T-cell (primary cell): Measurements from ENCODE around the gene FHIT. TPM values are rescaled to one million over a fixed set of nuclear protein-coding genes. Genes with fewer than 3 reads are reported as not detected.

ENCODE experiments used
- ATAC-seq, 4 experiments: fragments of 200-7000 bp in 3 of 4; fragments of 150-1000 bp in 1 of 4; cut with Tn5 transposase; replicated peaks in 1 of 4; 1 replicate in 3 of 4; 2 replicates in 1 of 4; pipeline ENCODE4 v1.10.0; 2021; ENCODE audit warnings: moderate library complexity in 3 of 4, mild to moderate bottlenecking in 2 of 4, moderate number of reproducible peaks in 1 of 4
- CTCF ChIA-PET, 2 donors: fragments of 300-600 bp; sonication (Branson Sonifier 250); formaldehyde crosslinking; loops; one replicate each; lab custom pipeline; 2022; ENCODE audit warnings: antibody characterized with exemption in 2 of 2; lab: Charles Lee
- POLR2A ChIA-PET, 2 donors: fragments of 300-600 bp; sonication (Branson Sonifier 250); formaldehyde crosslinking; loops; one replicate each; lab custom pipeline; 2022; ENCODE audit warnings: antibody characterized with exemption in 2 of 2; lab: Charles Lee
- DNase-seq, 35 experiments: peaks; one replicate each; pipeline versions ENCODE4 v3.0.0 to v3.0.0-alpha.2; 2013 to 2023
- H3K27ac ChIP-seq: one replicate; pipeline ENCODE4 v1.5.1; 2013; ENCODE audit warnings: low read length
- H3K27me3 ChIP-seq, 2 experiments: replicated peaks in 1 of 2; 1 replicate in 1 of 2; 2 replicates in 1 of 2; pipeline versions ENCODE4 v1.6.1 to v1.7.0; 2013; ENCODE audit warnings: low read length in 1 of 2, mixed read lengths in 1 of 2; ENCODE audit not compliant: control insufficient read depth in 2 of 2, insufficient read depth in 2 of 2; ENCODE audit errors: extremely low read depth in 1 of 2
- H3K36me3 ChIP-seq, 2 donors: 1 replicate in 1 of 2; 2 replicates in 1 of 2; pipeline versions ENCODE4 v1.6.1 to v1.7.0; 2013; ENCODE audit warnings: low read length in 1 of 2; ENCODE audit not compliant: control insufficient read depth in 2 of 2, insufficient read depth in 1 of 2; ENCODE audit errors: extremely low read depth in 1 of 2
- H3K4me1 ChIP-seq, 2 experiments: 1 replicate in 1 of 2; 2 replicates in 1 of 2; pipeline versions ENCODE4 v1.6.1 to v1.7.0; 2013; ENCODE audit warnings: low read length in 2 of 2, mixed read lengths in 1 of 2; ENCODE audit not compliant: insufficient read depth in 2 of 2, control insufficient read depth in 1 of 2; ENCODE audit errors: extremely low read depth in 1 of 2
- H3K4me3 ChIP-seq, 2 donors: 1 replicate in 1 of 2; 2 replicates in 1 of 2; pipeline versions ENCODE4 v1.5.1 to v1.7.0; 2013; ENCODE audit warnings: mild to moderate bottlenecking in 2 of 2, low read length in 1 of 2, moderate library complexity in 1 of 2; ENCODE audit not compliant: control insufficient read depth in 1 of 2; ENCODE audit errors: extremely low read depth in 1 of 2
- H3K9me3 ChIP-seq: 2 replicates; pipeline ENCODE4 v1.7.0; 2013
- H3K27ac Mint-ChIP-seq, 2 donors: one replicate each; pipeline ENCODE4 v1.8.0; 2020 to 2021; ENCODE audit warnings: mild to moderate bottlenecking in 2 of 2, mixed read lengths in 2 of 2
- H3K27me3 Mint-ChIP-seq, 2 donors: one replicate each; pipeline ENCODE4 v1.8.0; 2021 to 2022; ENCODE audit warnings: mixed read lengths in 2 of 2
- H3K36me3 Mint-ChIP-seq: one replicate; pipeline ENCODE4 v1.8.0; 2021; ENCODE audit warnings: mixed read lengths
- H3K4me1 Mint-ChIP-seq, 3 donors: one replicate each; pipeline ENCODE4 v1.8.0; 2020 to 2022; ENCODE audit warnings: mixed read lengths in 3 of 3, mild to moderate bottlenecking in 1 of 3
- H3K4me3 Mint-ChIP-seq, 3 donors: one replicate each; pipeline ENCODE4 v1.8.0; 2020 to 2022; ENCODE audit warnings: mild to moderate bottlenecking in 3 of 3, mixed read lengths in 3 of 3, moderate library complexity in 3 of 3
- H3K9me3 Mint-ChIP-seq, 3 donors: one replicate each; pipeline ENCODE4 v1.8.0; 2020 to 2022; ENCODE audit warnings: mixed read lengths in 3 of 3
- WGBS: methylation state at CpG from one replicate; pipeline ENCODE4 v1.1.5; 2013; ENCODE audit warnings: missing lambda C conversion rate; ENCODE audit not compliant: insufficient coverage; 5-methylcytosine and 5-hydroxymethylcytosine counted together
- total RNA-seq, 35 experiments: library from RNA in 6 of 35; stranded (reverse) in 6 of 35; fragments of 120-200 nt in 1 of 35; gene quantifications; one replicate each; pipeline versions ENCODE4 v1.2.1 to v1.2.4 and lab custom pipeline; 2013 to 2026

The FHIT gene
- total RNA-seq, 5 donors from 2014 or later (not counting 1 experiment from before 2014, with no cell fraction given): 33.1 to 197 (median 78.3) TPM

- Histone ChIP-seq H3K27me3 (no peaks in the 10 kb centered on the region), H3K4me3 (no peak overlapping the region), H3K27ac (no peak overlapping the region), H3K9me3 (no peaks in the 10 kb centered on the region), H3K4me1 (no peaks in the 10 kb centered on the region), H3K36me3 (no peaks in the 10 kb centered on the region)
- no peak for DNase-seq
- H3K4me1 Mint-ChIP-seq: peaks cover 4 to 14% (median 9%) of the 10 kb centered on the region in 3 donors
- no peaks in the 10 kb centered on the region for H3K9me3 Mint-ChIP-seq
- H3K27ac Mint-ChIP-seq: no peak overlapping the region
- ChIA-PET POLR2A (no interaction called here), CTCF (no interaction called here)
- peaks cover 4% of the 10 kb centered on the region for H3K36me3 Mint-ChIP-seq
- no CpG with 5 or more reads among the region's 3 CpGs for WGBS
- peaks cover 0 to 3% of the 10 kb centered on the region in 2 donors for H3K27me3 Mint-ChIP-seq
- ATAC-seq: no peak
- H3K4me3 Mint-ChIP-seq: no peak overlapping the region
Measured at GRCh38 chr3:60185161-60185560, 1066.1 kb downstream of the FHIT start.

DNA sequence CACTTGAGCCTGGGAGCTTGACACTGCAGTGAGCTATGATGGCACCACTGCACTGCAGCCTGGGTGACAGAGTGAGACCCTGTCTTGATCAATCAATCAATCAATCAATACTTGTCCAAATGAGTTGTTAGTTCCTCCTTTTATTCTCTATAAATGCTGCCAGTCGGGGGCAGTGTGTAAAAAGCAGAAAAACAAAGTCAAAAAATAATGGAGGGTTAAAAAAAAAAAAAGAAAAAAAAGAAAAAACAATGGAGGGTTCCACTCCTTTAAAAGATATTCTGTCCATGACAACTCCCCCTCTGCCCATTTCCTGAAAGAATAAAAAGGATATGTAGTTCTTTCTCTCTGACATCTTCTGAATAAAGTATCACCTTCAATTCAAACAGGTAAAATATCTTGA lies 1068.6 kb downstream of the FHIT start:
- Mint-ChIP-seq H3K36me3 (peaks cover 4% of the 10 kb centered on the region), H3K9me3 (no peaks in the 10 kb centered on the region), H3K4me3 (no peak overlapping the region), H3K27me3 (peaks cover 0 to 3% of the 10 kb centered on the region in 2 donors), H3K27ac (no peak overlapping the region), H3K4me1 (peaks cover 0 to 8% (median 0%) of the 10 kb centered on the region in 3 donors)
- no peak overlapping the region for H3K4me3 ChIP-seq
- ATAC-seq: no peak
- no peaks in the 10 kb centered on the region for H3K36me3 ChIP-seq
- POLR2A ChIA-PET: no interaction called here
- DNase-seq: no peak
- no CpG with 5 or more reads among the region's 1 CpG for whole genome bisulfite sequencing
- no peaks in the 10 kb centered on the region for H3K27me3 ChIP-seq
- no peaks in the 10 kb centered on the region for H3K4me1 ChIP-seq
- H3K27ac ChIP-seq: no peak overlapping the region
- H3K9me3 ChIP-seq: no peaks in the 10 kb centered on the region
- CTCF ChIA-PET: no interaction called here

DNA sequence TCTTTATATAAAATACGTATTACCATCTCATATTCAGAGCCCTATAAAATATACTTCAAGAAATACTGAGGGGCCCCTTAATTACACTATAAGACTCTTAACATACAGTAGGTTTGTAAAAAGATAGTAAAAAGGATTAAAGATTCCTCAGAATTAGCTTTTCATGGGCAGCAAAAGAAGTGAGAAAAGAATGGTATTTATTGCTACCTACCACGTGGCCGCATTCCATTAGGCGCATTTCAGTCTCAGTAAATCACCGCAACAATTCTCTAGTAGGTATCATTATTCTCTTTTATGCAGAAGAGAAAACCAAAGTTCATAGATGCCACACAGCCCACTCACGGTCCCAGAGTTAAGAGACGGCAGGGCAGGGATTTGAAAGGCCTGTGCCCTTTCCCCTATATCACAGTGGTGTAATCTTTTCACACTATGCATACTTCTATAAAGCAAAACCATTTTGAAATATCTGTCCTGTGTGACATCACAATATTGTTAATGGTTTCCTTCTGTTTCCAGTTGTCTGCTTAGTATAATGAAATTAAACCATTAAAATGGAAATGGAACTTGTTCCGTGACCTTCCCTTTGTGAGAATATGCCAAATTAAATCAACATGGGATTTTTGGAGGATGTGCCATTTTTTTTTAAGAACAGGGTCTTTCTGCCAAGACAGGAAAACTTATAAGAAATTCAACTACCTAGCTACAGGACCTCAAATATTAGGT lies 1072.2 kb downstream of the FHIT start:
- Histone ChIP-seq H3K36me3 (no peaks in the 10 kb centered on the region), H3K4me3 (no peak overlapping the region), H3K27me3 (no peaks in the 10 kb centered on the region), H3K9me3 (no peaks in the 10 kb centered on the region), H3K27ac (no peak overlapping the region), H3K4me1 (no peaks in the 10 kb centered on the region)
- Mint-ChIP-seq H3K4me3 (no peak overlapping the region), H3K9me3 (no peaks in the 10 kb centered on the region), H3K4me1 (peaks cover 0 to 8% (median 0%) of the 10 kb centered on the region in 3 donors), H3K36me3 (no peaks in the 10 kb centered on the region), H3K27me3 (no peaks in the 10 kb centered on the region), H3K27ac (no peak overlapping the region)
- CTCF ChIA-PET: no interaction called here
- POLR2A ChIA-PET: interaction anchor here in 1 of 2 donors (0.6 kb wide), 1 partner anchor 212 kb away, joined by 3 read pairs; no protein-coding TSS in a partner anchor
- WGBS: no CpG with 5 or more reads among the region's 8 CpGs
- no peak for DNase-seq
- no peak for ATAC-seq

DNA sequence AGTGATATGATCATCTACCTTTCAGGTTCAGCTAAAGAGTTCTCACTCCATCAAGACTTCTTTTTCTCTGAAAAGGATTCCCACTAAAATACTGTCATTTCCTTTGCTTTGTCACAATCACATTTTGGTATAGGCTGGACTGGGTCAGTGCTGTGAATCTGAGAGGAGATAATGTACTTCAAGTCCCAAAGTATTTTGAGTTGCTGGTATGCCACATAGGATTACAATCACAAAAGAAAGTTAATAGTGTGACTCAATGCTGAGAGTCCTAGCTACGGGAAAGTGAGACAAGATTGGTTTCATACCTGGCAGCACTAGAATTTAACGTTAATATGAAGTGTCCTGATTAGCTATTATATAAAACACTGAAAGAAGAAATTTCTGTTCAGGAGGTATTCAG lies 1073.5 kb downstream of the FHIT start:
- no peak overlapping the region for H3K27ac Mint-ChIP-seq
- Histone ChIP-seq H3K36me3 (no peaks in the 10 kb centered on the region), H3K4me1 (no peaks in the 10 kb centered on the region), H3K27me3 (no peaks in the 10 kb centered on the region), H3K9me3 (no peaks in the 10 kb centered on the region), H3K4me3 (no peak overlapping the region), H3K27ac (no peak overlapping the region)
- no peaks in the 10 kb centered on the region for H3K36me3 Mint-ChIP-seq
- DNase-seq (no peak), ATAC-seq (no peak)
- CTCF ChIA-PET: no interaction called here
- no peak overlapping the region for H3K4me3 Mint-ChIP-seq
- POLR2A ChIA-PET: no interaction called here
- peaks cover 0 to 5% (median 0%) of the 10 kb centered on the region in 3 donors for H3K4me1 Mint-ChIP-seq
- H3K27me3 Mint-ChIP-seq: no peaks in the 10 kb centered on the region
- WGBS: no CpG with 5 or more reads among the region's 2 CpGs
- no peaks in the 10 kb centered on the region for H3K9me3 Mint-ChIP-seq

- Mint-ChIP-seq H3K27me3 (no peaks in the 10 kb centered on the region), H3K27ac (no peak overlapping the region), H3K36me3 (no peaks in the 10 kb centered on the region), H3K9me3 (no peaks in the 10 kb centered on the region), H3K4me3 (no peak overlapping the region), H3K4me1 (no peaks in the 10 kb centered on the region)
- POLR2A ChIA-PET: interaction anchor here in 1 of 2 donors (0.6 kb wide), 1 partner anchor 21 kb away, joined by 3 read pairs; no protein-coding TSS in a partner anchor
- Histone ChIP-seq H3K4me3 (no peak overlapping the region), H3K9me3 (no peaks in the 10 kb centered on the region), H3K36me3 (no peaks in the 10 kb centered on the region), H3K4me1 (no peaks in the 10 kb centered on the region), H3K27me3 (no peaks in the 10 kb centered on the region), H3K27ac (no peak overlapping the region)
- CTCF ChIA-PET: no interaction called here
- 96% methylated on average over 4 of the region's 6 CpGs for WGBS
- ATAC-seq: no peak
- no peak for DNase-seq
Measured at GRCh38 chr3:60176614-60177013, 1074.6 kb downstream of the FHIT start.

DNA sequence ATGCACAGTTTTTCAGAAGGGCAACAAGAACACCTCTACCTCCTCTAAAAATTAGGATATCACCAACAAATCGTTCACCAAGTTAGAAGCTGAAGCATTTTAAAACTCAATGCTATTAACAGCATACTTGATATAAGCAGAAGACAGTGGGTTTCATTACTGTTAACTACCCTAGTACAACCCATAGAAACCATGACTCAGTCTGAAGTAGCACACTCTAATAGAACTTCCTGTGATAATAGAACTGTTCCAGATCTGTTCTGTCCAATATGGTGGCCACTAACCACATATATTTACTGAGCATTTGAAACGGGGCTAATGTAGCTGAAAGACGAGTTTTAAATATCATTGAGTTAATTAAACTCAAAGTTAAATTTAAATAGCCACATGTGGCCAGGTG lies 1075.6 kb downstream of the FHIT start:
- Histone ChIP-seq H3K36me3 (no peaks in the 10 kb centered on the region), H3K27ac (no peak overlapping the region), H3K4me1 (no peaks in the 10 kb centered on the region), H3K9me3 (no peaks in the 10 kb centered on the region), H3K27me3 (no peaks in the 10 kb centered on the region), H3K4me3 (no peak overlapping the region)
- ChIA-PET CTCF (no interaction called here), POLR2A (no interaction called here)
- no CpG with 5 or more reads among the region's 3 CpGs for WGBS
- Mint-ChIP-seq H3K27me3 (no peaks in the 10 kb centered on the region), H3K4me1 (no peaks in the 10 kb centered on the region), H3K9me3 (no peaks in the 10 kb centered on the region), H3K4me3 (no peak overlapping the region), H3K27ac (no peak overlapping the region), H3K36me3 (no peaks in the 10 kb centered on the region)
- no peak for ATAC-seq
- no peak for DNase-seq
